MM.1S (cell line): ENCODE measurements around the gene ZNF208.

ENCODE experiments used
- DNase-seq: peaks from one replicate; pipeline ENCODE4 v3.0.0-alpha.2; 2015
- H2AFZ ChIP-seq: fragments of 300-600 bp; sonication (generic); 2 replicates; pipeline ENCODE4 v1.6.0; 2016; ENCODE audit warnings: antibody characterized with exemption, low read length
- H3F3A ChIP-seq: fragments of 300-600 bp; sonication (generic); 2 replicates; pipeline ENCODE4 v1.6.1; 2016; ENCODE audit warnings: mild to moderate bottlenecking, antibody characterized with exemption, low read length, moderate library complexity, mixed read lengths; ENCODE audit not compliant: insufficient read depth
- H3K27ac ChIP-seq: fragments of 300-600 bp; sonication (generic); 2 replicates; pipeline ENCODE4 v1.5.1; 2016; ENCODE audit warnings: mild to moderate bottlenecking, low read length
- H3K27me3 ChIP-seq: fragments of 300-600 bp; sonication (generic); replicated peaks from 2 replicates; pipeline ENCODE4 v1.6.0; 2016; ENCODE audit warnings: low read length; ENCODE audit not compliant: insufficient read depth
- H3K36me3 ChIP-seq: fragments of 300-600 bp; sonication (generic); replicated peaks from 2 replicates; pipeline ENCODE4 v1.6.1; 2016; ENCODE audit warnings: mild to moderate bottlenecking, low read length, mixed read lengths; ENCODE audit not compliant: insufficient read depth
- H3K4me1 ChIP-seq: fragments of 300-600 bp; sonication (generic); 2 replicates; pipeline ENCODE4 v1.6.1; 2016; ENCODE audit warnings: low read length, mixed read lengths
- H3K4me2 ChIP-seq: fragments of 300-600 bp; sonication (generic); 2 replicates; pipeline ENCODE4 v1.6.0; 2016; ENCODE audit warnings: low read depth, low read length
- H3K4me3 ChIP-seq: fragments of 300-600 bp; sonication (generic); 2 replicates; pipeline ENCODE4 v1.5.1; 2016; ENCODE audit warnings: low read length, mixed read lengths
- H3K79me2 ChIP-seq: fragments of 300-600 bp; sonication (generic); 2 replicates; pipeline ENCODE4 v1.6.1; 2016; ENCODE audit warnings: mixed run types, low read length, mixed read lengths
- H3K9ac ChIP-seq: fragments of 300-600 bp; sonication (generic); 2 replicates; pipeline ENCODE4 v1.6.1; 2016; ENCODE audit warnings: low read length, mixed read lengths
- H3K9me2 ChIP-seq: fragments of 300-600 bp; sonication (generic); replicated peaks from 2 replicates; pipeline ENCODE4 v1.6.1; 2016; ENCODE audit warnings: mild to moderate bottlenecking, low read length, mixed read lengths; ENCODE audit not compliant: insufficient read depth
- H3K9me3 ChIP-seq: fragments of 300-600 bp; sonication (generic); replicated peaks from 2 replicates; pipeline ENCODE4 v1.6.1; 2016; ENCODE audit warnings: mild to moderate bottlenecking, low read length, mixed read lengths; ENCODE audit not compliant: insufficient read depth
- H4K20me1 ChIP-seq: fragments of 300-600 bp; sonication (generic); 2 replicates; pipeline ENCODE4 v1.6.1; 2016; ENCODE audit warnings: mild to moderate bottlenecking, low read length, moderate library complexity, mixed read lengths; ENCODE audit not compliant: insufficient read depth
- CTCF ChIP-seq: fragments of 300-600 bp; sonication (generic); IDR thresholded peaks from 2 replicates; pipeline ENCODE4 v1.5.1; 2016; ENCODE audit warnings: antibody characterized with exemption, low read length, mixed read lengths
- EZH2 ChIP-seq: fragments of 300-600 bp; sonication (generic); optimal IDR thresholded peaks from 2 replicates; pipeline ENCODE3; 2017; ENCODE audit warnings: low read depth, mild to moderate bottlenecking, antibody characterized with exemption, low read length, mixed read lengths
- EZH2phosphoT487 ChIP-seq: fragments of 300-600 bp; sonication (generic); IDR thresholded peaks from 2 replicates; pipeline ENCODE4 v1.6.1; 2018; ENCODE audit warnings: antibody characterized with exemption, low read length

ZNF208 gene

GRCh38 chr19:21940684-21941083 lies 70.1 kb downstream of the ZNF208 start:
- H3K9me3 ChIP-seq = no peaks in the 10 kb centered on the region
- TF ChIP-seq EZH2phosphoT487 (no peak), CTCF (no peak), EZH2 (no peak)

GRCh38 chr19:21934593-21934992 lies 76.2 kb downstream of the ZNF208 start:
- Histone ChIP-seq H3K9ac (no peak overlapping the region), H3K9me2 (no peaks in the 10 kb centered on the region), H3K79me2 (no peaks in the 10 kb centered on the region), H2AFZ (no peak overlapping the region), H3K4me2 (no peak overlapping the region), H3K36me3 (no peaks in the 10 kb centered on the region), H3K9me3 (no peaks in the 10 kb centered on the region), H3F3A (no peaks in the 10 kb centered on the region), H3K27me3 (no peaks in the 10 kb centered on the region), H3K27ac (no peak overlapping the region), H4K20me1 (no peaks in the 10 kb centered on the region), H3K4me1 (no peaks in the 10 kb centered on the region), H3K4me3 (no peak overlapping the region)
- DNase-seq = no peak
- TF ChIP-seq CTCF (no peak), EZH2phosphoT487 (no peak), EZH2 (no peak)

More at GRCh38 chr19:21940684-21941083, 70.1 kb downstream of the ZNF208 start:
- Histone ChIP-seq H3K36me3 (no peaks in the 10 kb centered on the region), H3K27me3 (no peaks in the 10 kb centered on the region), H3K4me3 (no peak overlapping the region), H3F3A (no peaks in the 10 kb centered on the region), H3K4me1 (no peaks in the 10 kb centered on the region), H4K20me1 (no peaks in the 10 kb centered on the region), H3K27ac (no peak overlapping the region), H3K4me2 (no peak overlapping the region), H3K9ac (no peak overlapping the region), H3K9me2 (no peaks in the 10 kb centered on the region), H3K79me2 (no peaks in the 10 kb centered on the region), H2AFZ (no peak overlapping the region)
- no peak for DNase-seq

DNA sequence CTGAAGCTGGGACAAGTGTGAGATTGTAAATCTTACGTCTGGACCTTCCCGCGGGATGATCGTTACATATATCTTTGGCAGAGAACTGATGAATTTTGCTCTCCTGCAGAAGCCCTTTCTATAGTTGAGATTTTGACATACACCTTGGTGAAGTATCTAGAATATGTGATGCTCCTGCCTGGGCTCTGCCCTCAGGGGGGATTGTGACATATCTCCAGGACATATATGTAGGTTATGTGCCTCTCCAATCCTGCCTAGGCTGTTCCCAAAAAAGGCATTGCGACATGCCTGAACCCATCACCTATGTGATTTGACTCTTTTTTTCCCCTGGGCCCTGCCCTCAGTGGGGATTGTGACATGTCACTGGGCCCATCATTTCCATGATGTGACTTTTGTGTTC lies 76.6 kb downstream of the ZNF208 start:
- no peak for TF ChIP-seq EZH2
- TF ChIP-seq EZH2phosphoT487 = no peak
- no peak for TF ChIP-seq CTCF
- Histone ChIP-seq H4K20me1 (no peaks in the 10 kb centered on the region), H3K36me3 (no peaks in the 10 kb centered on the region), H3K4me3 (no peak overlapping the region), H3K27ac (no peak overlapping the region), H3K79me2 (no peaks in the 10 kb centered on the region), H3K4me1 (no peaks in the 10 kb centered on the region), H3K9ac (no peak overlapping the region), H3F3A (no peaks in the 10 kb centered on the region), H3K27me3 (no peaks in the 10 kb centered on the region), H2AFZ (no peak overlapping the region), H3K9me2 (no peaks in the 10 kb centered on the region), H3K9me3 (no peaks in the 10 kb centered on the region), H3K4me2 (no peak overlapping the region)
- DNase-seq = no peak
